GM23338 (cell line): Measurements from ENCODE around the gene METTL22. TPM values are rescaled to one million over a fixed set of nuclear protein-coding genes. Genes with fewer than 3 reads are reported as not detected.

Experiments used
- ATAC-seq: fragments of 200-7000 bp; cut with Tn5 transposase; 3 replicates; pipeline ENCODE4 v1.9.1; 2020
- DNase-seq: peaks from one replicate; pipeline ENCODE4 v3.0.0-alpha.2; 2015; ENCODE audit warnings: low spot score
- H2AFZ ChIP-seq: fragments of 200-600 bp; sonication (generic); 2 replicates; pipeline ENCODE4 v1.8.0; 2016; ENCODE audit warnings: antibody characterized with exemption, mild to moderate bottlenecking, moderate library complexity
- H3F3A ChIP-seq: fragments of 200-600 bp; sonication (generic); replicated peaks from 2 replicates; pipeline ENCODE4 v1.8.0; 2017; ENCODE audit warnings: antibody characterized with exemption, mixed run types, low read depth
- H3K27ac ChIP-seq: fragments of 200-600 bp; sonication (generic); 2 replicates; pipeline ENCODE4 v1.6.1; 2016; ENCODE audit warnings: low read depth
- H3K27me3 ChIP-seq: fragments of 200-600 bp; sonication (generic); 2 replicates; pipeline ENCODE4 v1.8.0; 2016; ENCODE audit warnings: mild to moderate bottlenecking, mixed run types, moderate library complexity; ENCODE audit not compliant: insufficient read depth
- H3K36me3 ChIP-seq: fragments of 200-600 bp; sonication (generic); 2 replicates; pipeline ENCODE4 v1.8.0; 2016; ENCODE audit warnings: mild to moderate bottlenecking; ENCODE audit not compliant: insufficient read depth
- H3K4me1 ChIP-seq: fragments of 200-600 bp; sonication (generic); 2 replicates; pipeline ENCODE4 v1.8.0; 2016; ENCODE audit warnings: mild to moderate bottlenecking, moderate library complexity; ENCODE audit not compliant: insufficient read depth
- H3K4me2 ChIP-seq: fragments of 200-600 bp; sonication (generic); 2 replicates; pipeline ENCODE4 v1.7.1; 2017; ENCODE audit warnings: mixed run types
- H3K4me3 ChIP-seq: fragments of 200-600 bp; sonication (generic); 2 replicates; pipeline ENCODE4 v1.6.1; 2016; ENCODE audit warnings: mixed run types
- H3K79me2 ChIP-seq: fragments of 200-600 bp; sonication (generic); replicated peaks from 2 replicates; pipeline ENCODE4 v1.8.0; 2017; ENCODE audit warnings: mild to moderate bottlenecking; ENCODE audit not compliant: insufficient read depth
- H3K9me2 ChIP-seq: fragments of 200-600 bp; sonication (generic); 2 replicates; pipeline ENCODE4 v1.8.0; 2017; ENCODE audit not compliant: insufficient read depth
- H4K20me1 ChIP-seq: fragments of 200-600 bp; sonication (generic); replicated peaks from 2 replicates; pipeline ENCODE4 v1.8.0; 2017; ENCODE audit warnings: mild to moderate bottlenecking; ENCODE audit not compliant: insufficient read depth
- H3K27ac Mint-ChIP-seq: 2 replicates; pipeline ENCODE4 v1.8.0; 2020; ENCODE audit warnings: inconsistent platforms, mild to moderate bottlenecking, moderate library complexity, mixed read lengths
- H3K27me3 Mint-ChIP-seq: 3 replicates; pipeline ENCODE4 v1.8.0; 2022; ENCODE audit warnings: low read depth, mild to moderate bottlenecking, moderate library complexity, mixed read lengths, inconsistent platforms; ENCODE audit not compliant: insufficient read depth, poor library complexity
- H3K36me3 Mint-ChIP-seq: 3 replicates; pipeline ENCODE4 v1.8.0; 2021; ENCODE audit warnings: low read depth, mild to moderate bottlenecking, inconsistent platforms, moderate library complexity, mixed read lengths
- H3K4me1 Mint-ChIP-seq: 3 replicates; pipeline ENCODE4 v1.8.0; 2020; ENCODE audit warnings: mild to moderate bottlenecking, inconsistent platforms, mixed read lengths
- H3K4me3 Mint-ChIP-seq: 3 replicates; pipeline ENCODE4 v1.8.0; 2021; ENCODE audit warnings: moderate library complexity, mild to moderate bottlenecking, inconsistent platforms, mixed read lengths
- H3K9me3 Mint-ChIP-seq: 3 replicates; pipeline ENCODE4 v1.8.0; 2020; ENCODE audit warnings: moderate library complexity, mild to moderate bottlenecking, inconsistent platforms, mixed read lengths
- JUNB ChIP-seq: IDR thresholded peaks from one replicate; pipeline ENCODE4 v1.6.1; 2016; ENCODE audit warnings: antibody characterized with exemption; ENCODE audit not compliant: unreplicated experiment
- NANOG ChIP-seq: IDR thresholded peaks from 2 replicates; pipeline ENCODE4 v1.6.1; 2016; ENCODE audit warnings: antibody characterized with exemption, borderline replicate concordance
- STAT1 ChIP-seq: IDR thresholded peaks from one replicate; pipeline ENCODE4 v1.6.1; 2016; ENCODE audit warnings: antibody characterized with exemption; ENCODE audit not compliant: unreplicated experiment
- polyA plus RNA-seq: library from polyadenylated mRNA; unstranded; fragments of >200 nt; fragmentation: Nextera tagmentation; extraction: Ambion mirVana; gene quantifications from 2 replicates; pipeline ENCODE4 v1.2.1, GENCODE V29; 2016
- total RNA-seq: library from RNA; depleted of rRNA; stranded (reverse); fragments of >200 nt; shearing (Covaris generic); gene quantifications from 2 replicates; pipeline ENCODE4 v1.2.3, GENCODE V29; 2014
- TF ChIP-seq, protein P1 (sequence below): fragments of 250-450 bp; sonication (Bioruptor Pico); IDR thresholded peaks from 2 replicates; pipeline ENCODE4 v1.5.0; 2020; ENCODE audit warnings: mild to moderate bottlenecking, moderate library complexity
- TF ChIP-seq, protein P2 (sequence below): IDR thresholded peaks from 2 replicates; pipeline ENCODE4 v1.6.1; 2016; ENCODE audit warnings: antibody characterized with exemption
- TF ChIP-seq, protein P3 (sequence below): IDR thresholded peaks from one replicate; pipeline ENCODE4 v1.6.1; 2018; ENCODE audit warnings: antibody characterized with exemption; ENCODE audit not compliant: unreplicated experiment

Gene METTL22
- total and polyA plus RNA-seq, 2 experiments from 2014 or later, result 51.4 to 51.8 TPM

DNA sequence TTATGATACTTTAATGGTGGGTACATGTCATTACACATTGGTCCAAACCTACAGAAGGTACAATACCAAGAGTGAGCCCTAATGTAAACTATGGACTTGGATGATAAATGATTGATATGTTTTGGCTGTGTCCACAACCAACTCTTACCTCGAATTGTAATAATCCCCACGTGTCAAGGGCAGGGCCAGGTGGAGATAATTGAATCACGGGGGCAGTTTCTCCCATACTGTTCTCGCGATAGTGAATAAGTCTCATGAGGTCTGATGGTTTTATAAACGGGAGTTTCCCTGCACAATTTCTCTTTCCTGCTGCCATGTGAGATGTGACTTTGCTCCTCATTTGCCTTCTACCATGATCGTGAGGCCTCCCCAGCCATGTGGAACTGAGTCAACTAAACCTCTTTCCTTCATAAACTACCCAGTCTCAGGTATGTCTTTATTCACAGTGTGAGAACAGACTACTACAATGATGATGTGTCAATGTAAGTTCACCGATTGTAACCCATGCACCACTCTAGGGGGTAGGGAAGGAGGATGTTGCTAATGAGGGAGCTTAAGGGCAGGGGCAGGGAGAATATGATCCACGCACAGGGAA, 7.0 kb upstream of the METTL22 start:
- Mint-ChIP-seq H3K9me3 (no peaks in the 10 kb centered on the region), H3K27me3 (peaks cover 5% of the 10 kb centered on the region), H3K4me3 (no peak overlapping the region), H3K27ac (no peak overlapping the region), H3K4me1 (peaks cover 7% of the 10 kb centered on the region; the same call in 2 of the 3 replicates), H3K36me3 (no peaks in the 10 kb centered on the region)
- Histone ChIP-seq H3K79me2 (no peaks in the 10 kb centered on the region), H3K36me3 (no peaks in the 10 kb centered on the region), H3F3A (no peaks in the 10 kb centered on the region), H3K27ac (no peak overlapping the region), H3K4me3 (no peak overlapping the region), H3K27me3 (no peaks in the 10 kb centered on the region), H3K4me2 (no peak overlapping the region), H3K9me2 (no peaks in the 10 kb centered on the region), H4K20me1 (no peaks in the 10 kb centered on the region), H2AFZ (no peak overlapping the region), H3K4me1 (no peaks in the 10 kb centered on the region)
- ATAC-seq (no peak), DNase-seq (no peak)
- no peak for TF ChIP-seq STAT1
- TF ChIP-seq, protein P1, sequence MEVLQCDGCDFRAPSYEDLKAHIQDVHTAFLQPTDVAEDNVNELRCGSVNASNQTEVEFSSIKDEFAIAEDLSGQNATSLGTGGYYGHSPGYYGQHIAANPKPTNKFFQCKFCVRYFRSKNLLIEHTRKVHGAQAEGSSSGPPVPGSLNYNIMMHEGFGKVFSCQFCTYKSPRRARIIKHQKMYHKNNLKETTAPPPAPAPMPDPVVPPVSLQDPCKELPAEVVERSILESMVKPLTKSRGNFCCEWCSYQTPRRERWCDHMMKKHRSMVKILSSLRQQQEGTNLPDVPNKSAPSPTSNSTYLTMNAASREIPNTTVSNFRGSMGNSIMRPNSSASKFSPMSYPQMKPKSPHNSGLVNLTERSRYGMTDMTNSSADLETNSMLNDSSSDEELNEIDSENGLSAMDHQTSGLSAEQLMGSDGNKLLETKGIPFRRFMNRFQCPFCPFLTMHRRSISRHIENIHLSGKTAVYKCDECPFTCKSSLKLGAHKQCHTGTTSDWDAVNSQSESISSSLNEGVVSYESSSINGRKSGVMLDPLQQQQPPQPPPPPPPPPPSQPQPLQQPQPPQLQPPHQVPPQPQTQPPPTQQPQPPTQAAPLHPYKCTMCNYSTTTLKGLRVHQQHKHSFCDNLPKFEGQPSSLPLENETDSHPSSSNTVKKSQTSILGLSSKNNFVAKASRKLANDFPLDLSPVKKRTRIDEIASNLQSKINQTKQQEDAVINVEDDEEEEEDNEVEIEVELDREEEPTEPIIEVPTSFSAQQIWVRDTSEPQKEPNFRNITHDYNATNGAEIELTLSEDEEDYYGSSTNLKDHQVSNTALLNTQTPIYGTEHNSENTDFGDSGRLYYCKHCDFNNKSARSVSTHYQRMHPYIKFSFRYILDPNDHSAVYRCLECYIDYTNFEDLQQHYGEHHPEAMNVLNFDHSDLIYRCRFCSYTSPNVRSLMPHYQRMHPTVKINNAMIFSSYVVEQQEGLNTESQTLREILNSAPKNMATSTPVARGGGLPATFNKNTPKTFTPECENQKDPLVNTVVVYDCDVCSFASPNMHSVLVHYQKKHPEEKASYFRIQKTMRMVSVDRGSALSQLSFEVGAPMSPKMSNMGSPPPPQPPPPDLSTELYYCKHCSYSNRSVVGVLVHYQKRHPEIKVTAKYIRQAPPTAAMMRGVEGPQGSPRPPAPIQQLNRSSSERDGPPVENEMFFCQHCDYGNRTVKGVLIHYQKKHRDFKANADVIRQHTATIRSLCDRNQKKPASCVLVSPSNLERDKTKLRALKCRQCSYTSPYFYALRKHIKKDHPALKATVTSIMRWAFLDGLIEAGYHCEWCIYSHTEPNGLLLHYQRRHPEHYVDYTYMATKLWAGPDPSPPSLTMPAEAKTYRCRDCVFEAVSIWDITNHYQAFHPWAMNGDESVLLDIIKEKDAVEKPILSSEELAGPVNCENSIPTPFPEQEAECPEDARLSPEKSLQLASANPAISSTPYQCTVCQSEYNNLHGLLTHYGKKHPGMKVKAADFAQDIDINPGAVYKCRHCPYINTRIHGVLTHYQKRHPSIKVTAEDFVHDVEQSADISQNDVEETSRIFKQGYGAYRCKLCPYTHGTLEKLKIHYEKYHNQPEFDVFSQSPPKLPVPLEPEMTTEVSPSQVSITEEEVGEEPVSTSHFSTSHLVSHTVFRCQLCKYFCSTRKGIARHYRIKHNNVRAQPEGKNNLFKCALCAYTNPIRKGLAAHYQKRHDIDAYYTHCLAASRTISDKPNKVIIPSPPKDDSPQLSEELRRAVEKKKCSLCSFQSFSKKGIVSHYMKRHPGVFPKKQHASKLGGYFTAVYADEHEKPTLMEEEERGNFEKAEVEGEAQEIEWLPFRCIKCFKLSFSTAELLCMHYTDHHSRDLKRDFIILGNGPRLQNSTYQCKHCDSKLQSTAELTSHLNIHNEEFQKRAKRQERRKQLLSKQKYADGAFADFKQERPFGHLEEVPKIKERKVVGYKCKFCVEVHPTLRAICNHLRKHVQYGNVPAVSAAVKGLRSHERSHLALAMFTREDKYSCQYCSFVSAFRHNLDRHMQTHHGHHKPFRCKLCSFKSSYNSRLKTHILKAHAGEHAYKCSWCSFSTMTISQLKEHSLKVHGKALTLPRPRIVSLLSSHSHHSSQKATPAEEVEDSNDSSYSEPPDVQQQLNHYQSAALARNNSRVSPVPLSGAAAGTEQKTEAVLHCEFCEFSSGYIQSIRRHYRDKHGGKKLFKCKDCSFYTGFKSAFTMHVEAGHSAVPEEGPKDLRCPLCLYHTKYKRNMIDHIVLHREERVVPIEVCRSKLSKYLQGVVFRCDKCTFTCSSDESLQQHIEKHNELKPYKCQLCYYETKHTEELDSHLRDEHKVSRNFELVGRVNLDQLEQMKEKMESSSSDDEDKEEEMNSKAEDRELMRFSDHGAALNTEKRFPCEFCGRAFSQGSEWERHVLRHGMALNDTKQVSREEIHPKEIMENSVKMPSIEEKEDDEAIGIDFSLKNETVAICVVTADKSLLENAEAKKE (CRISPR knock-in tag), result no peak

DNA sequence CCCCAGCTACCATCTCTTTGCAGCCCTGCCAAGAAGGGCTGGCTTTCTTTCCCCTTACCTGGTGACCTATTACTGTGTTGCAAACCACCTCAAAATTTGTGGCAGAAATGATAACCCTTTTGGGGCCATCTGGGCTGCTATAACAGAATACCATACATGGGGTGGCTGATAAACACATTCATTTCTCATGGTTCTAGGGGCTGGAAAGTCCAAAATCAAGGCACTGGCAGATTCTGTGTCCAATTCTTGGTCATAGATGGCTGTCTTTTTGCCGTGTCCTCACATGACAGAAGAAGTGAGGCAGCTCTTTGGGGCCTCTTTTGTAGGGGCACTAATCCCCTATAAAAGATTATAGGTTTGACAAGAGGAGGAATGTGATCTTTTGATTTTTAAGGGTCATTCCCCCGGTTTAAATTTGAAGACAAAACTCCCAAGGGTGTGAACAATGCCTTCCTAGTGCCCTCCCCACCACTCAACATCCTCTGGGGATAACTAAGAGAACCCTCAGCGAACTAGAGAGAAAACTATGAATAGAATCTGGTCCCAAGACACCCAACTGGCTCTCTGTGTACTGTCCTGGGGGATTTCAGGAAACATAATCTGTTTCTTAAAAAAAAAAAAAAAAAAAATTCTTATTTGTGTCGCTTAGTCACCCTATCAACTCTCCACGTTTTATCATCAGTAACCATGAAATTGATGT, 1.7 kb upstream of the METTL22 start:
- H3K4me3 ChIP-seq, result no peak overlapping the region
- H3K4me3 Mint-ChIP-seq, result no peak overlapping the region
- H3K9me2 ChIP-seq, result no peaks in the 10 kb centered on the region
- no peak overlapping the region for H3K27ac ChIP-seq
- H3K27me3 Mint-ChIP-seq, result peaks cover 8% of the 10 kb centered on the region
- peaks cover 8% of the 10 kb centered on the region; the same call in 1 of the 2 replicates for H4K20me1 ChIP-seq
- peaks cover 2% of the 10 kb centered on the region; the same call in 1 of the 3 replicates for H3K4me1 Mint-ChIP-seq
- peaks cover 32% of the 10 kb centered on the region for H3K79me2 ChIP-seq
- H3K9me3 Mint-ChIP-seq, result peaks cover 4% of the 10 kb centered on the region; the same call in 1 of the 3 replicates
- peaks cover 7% of the 10 kb centered on the region; the same call in 1 of the 2 replicates for H3K4me1 ChIP-seq
- no peaks in the 10 kb centered on the region for H3F3A ChIP-seq
- ATAC-seq, result no peak
- no peak overlapping the region for H2AFZ ChIP-seq
- H3K27ac Mint-ChIP-seq, result no peak overlapping the region
- H3K27me3 ChIP-seq, result no peaks in the 10 kb centered on the region
- peaks cover 7% of the 10 kb centered on the region for H3K36me3 Mint-ChIP-seq
- H3K4me2 ChIP-seq, result no peak overlapping the region
- no peaks in the 10 kb centered on the region for H3K36me3 ChIP-seq
- no peak for DNase-seq
- TF ChIP-seq STAT1 (no peak), JUNB (no peak), NANOG (no peak)
- TF ChIP-seq, protein P2, sequence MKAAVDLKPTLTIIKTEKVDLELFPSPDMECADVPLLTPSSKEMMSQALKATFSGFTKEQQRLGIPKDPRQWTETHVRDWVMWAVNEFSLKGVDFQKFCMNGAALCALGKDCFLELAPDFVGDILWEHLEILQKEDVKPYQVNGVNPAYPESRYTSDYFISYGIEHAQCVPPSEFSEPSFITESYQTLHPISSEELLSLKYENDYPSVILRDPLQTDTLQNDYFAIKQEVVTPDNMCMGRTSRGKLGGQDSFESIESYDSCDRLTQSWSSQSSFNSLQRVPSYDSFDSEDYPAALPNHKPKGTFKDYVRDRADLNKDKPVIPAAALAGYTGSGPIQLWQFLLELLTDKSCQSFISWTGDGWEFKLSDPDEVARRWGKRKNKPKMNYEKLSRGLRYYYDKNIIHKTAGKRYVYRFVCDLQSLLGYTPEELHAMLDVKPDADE, result no peak
- TF ChIP-seq, protein P3, sequence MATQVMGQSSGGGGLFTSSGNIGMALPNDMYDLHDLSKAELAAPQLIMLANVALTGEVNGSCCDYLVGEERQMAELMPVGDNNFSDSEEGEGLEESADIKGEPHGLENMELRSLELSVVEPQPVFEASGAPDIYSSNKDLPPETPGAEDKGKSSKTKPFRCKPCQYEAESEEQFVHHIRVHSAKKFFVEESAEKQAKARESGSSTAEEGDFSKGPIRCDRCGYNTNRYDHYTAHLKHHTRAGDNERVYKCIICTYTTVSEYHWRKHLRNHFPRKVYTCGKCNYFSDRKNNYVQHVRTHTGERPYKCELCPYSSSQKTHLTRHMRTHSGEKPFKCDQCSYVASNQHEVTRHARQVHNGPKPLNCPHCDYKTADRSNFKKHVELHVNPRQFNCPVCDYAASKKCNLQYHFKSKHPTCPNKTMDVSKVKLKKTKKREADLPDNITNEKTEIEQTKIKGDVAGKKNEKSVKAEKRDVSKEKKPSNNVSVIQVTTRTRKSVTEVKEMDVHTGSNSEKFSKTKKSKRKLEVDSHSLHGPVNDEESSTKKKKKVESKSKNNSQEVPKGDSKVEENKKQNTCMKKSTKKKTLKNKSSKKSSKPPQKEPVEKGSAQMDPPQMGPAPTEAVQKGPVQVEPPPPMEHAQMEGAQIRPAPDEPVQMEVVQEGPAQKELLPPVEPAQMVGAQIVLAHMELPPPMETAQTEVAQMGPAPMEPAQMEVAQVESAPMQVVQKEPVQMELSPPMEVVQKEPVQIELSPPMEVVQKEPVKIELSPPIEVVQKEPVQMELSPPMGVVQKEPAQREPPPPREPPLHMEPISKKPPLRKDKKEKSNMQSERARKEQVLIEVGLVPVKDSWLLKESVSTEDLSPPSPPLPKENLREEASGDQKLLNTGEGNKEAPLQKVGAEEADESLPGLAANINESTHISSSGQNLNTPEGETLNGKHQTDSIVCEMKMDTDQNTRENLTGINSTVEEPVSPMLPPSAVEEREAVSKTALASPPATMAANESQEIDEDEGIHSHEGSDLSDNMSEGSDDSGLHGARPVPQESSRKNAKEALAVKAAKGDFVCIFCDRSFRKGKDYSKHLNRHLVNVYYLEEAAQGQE, result no peak
